Measurements from ENCODE around the gene DOHH.

- no peak for TF ChIP-seq CTCF (IDR thresholded peaks at IDR 0.05; ENCODE audit: extremely low read depth in 1 of 2, insufficient read depth in 1 of 2, low read depth in 1 of 2, low read length in 2 of 2)
- no peak for TF ChIP-seq EZH2 (IDR thresholded peaks at IDR 0.05; ENCODE audit: borderline replicate concordance, low read depth, low read length, severe bottlenecking)
- no peak for TF ChIP-seq MAX (IDR thresholded peaks at IDR 0.05; ENCODE audit: insufficient read depth, insufficient read length)
These were observed 38.7 kb upstream of the DOHH start, which contains the start of gene TEKTIP1 for GRCh38 chr19:3538965-3539755.

Data from endothelial cell of umbilical vein (primary cell).